ENCODE measurements around the gene GLCCI1. TPM values are rescaled to one million over a fixed set of nuclear protein-coding genes. Genes with fewer than 3 reads are reported as not detected.

GLCCI1 gene
- total and polyA plus RNA-seq, 11 donors, result 1.5 to 10.8 (median 6.3) TPM

GRCh38 chr7:7966141-7966734 is 2.4 kb upstream of the GLCCI1 start:
- Histone ChIP-seq H3K9me3 (no peaks in the 10 kb centered on the region), H3K27ac (no peak overlapping the region), H3K36me3 (no peaks in the 10 kb centered on the region), H3K27me3 (no peaks in the 10 kb centered on the region), H3K4me3 (no peak overlapping the region), H3K4me1 (peaks cover 0 to 20% (median 11%) of the 10 kb centered on the region in 12 donors)
- 51 to 72% (median 56%) methylated on average over 3 of the region's 3 CpGs for WGBS, 4 donors
- ATAC-seq, result no peak
- no peak for DNase-seq
- intact Hi-C loops (cut with DNase I), result loop anchor here in 5 of 10 donors (5.0 to 10.0 kb wide), 7 partner anchors 191 to 401 kb away; partner anchors contain the start of genes UMAD1 (in 2 of the 5) and MIOS (in 1 of the 5)
- TF ChIP-seq CTCF (IDR thresholded peaks at IDR 0.05) (no peak), POLR2A (IDR thresholded peaks at IDR 0.05) (no peak)

DNA sequence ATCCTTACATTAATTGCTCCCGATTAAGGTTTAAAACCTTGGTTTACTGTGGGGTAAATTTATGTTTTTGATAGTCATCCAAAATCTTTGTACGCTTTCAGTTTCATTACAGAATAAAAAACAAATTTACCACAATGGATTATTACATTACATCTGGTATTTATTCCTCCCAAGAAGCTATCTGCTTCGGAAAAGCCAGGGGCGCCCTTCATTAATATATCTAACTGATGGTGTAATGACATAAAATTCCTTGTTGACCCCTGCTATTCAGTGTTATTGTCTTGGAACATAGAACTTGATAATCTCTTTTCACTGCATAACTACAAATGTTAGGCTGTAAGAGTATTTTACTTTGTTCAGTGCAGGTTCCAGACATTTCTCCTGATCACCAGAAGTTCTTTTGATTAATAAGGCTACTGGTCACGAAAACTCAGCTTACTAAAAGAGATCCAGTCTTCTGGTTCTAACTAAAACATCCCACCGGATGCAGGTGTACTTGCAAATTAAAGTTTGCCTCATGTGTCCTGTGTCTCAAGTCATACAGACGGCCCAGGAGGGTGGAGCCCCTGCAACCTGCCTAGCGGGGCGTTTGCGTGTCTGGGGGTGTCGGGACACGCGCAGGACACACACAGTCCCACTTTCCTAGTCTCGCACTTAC is 581 bp upstream of the GLCCI1 start:
- TF ChIP-seq CTCF (IDR thresholded peaks at IDR 0.05) (peak in 1 of 12 donors; percentile 5), POLR2A (IDR thresholded peaks at IDR 0.05) (no peak)
- no peaks in the 10 kb centered on the region for H3K36me3 ChIP-seq
- peaks cover 0 to 26% (median 12%) of the 10 kb centered on the region in 12 donors for H3K4me1 ChIP-seq
- intact Hi-C loops (cut with DNase I), result loop anchor here in 5 of 10 donors (2.0 to 10.0 kb wide), 8 partner anchors 193 to 403 kb away; partner anchors contain the start of genes UMAD1 (in 3 of the 5) and MIOS (in 1 of the 5)
- no peak for DNase-seq
- H3K27me3 ChIP-seq, result no peaks in the 10 kb centered on the region
- peak overlapping the region in 11 of 12 donors; percentile 39 to 97 (median 91) for H3K27ac ChIP-seq
- H3K4me3 ChIP-seq, result peak overlapping the region; percentile 66 to 99 (median 91)
- H3K9me3 ChIP-seq, result no peaks in the 10 kb centered on the region
- WGBS, 4 donors, result 10 to 20% (median 10%) methylated on average over 10 to 14 of the region's 14 CpGs
- ATAC-seq, result no peak

DNA sequence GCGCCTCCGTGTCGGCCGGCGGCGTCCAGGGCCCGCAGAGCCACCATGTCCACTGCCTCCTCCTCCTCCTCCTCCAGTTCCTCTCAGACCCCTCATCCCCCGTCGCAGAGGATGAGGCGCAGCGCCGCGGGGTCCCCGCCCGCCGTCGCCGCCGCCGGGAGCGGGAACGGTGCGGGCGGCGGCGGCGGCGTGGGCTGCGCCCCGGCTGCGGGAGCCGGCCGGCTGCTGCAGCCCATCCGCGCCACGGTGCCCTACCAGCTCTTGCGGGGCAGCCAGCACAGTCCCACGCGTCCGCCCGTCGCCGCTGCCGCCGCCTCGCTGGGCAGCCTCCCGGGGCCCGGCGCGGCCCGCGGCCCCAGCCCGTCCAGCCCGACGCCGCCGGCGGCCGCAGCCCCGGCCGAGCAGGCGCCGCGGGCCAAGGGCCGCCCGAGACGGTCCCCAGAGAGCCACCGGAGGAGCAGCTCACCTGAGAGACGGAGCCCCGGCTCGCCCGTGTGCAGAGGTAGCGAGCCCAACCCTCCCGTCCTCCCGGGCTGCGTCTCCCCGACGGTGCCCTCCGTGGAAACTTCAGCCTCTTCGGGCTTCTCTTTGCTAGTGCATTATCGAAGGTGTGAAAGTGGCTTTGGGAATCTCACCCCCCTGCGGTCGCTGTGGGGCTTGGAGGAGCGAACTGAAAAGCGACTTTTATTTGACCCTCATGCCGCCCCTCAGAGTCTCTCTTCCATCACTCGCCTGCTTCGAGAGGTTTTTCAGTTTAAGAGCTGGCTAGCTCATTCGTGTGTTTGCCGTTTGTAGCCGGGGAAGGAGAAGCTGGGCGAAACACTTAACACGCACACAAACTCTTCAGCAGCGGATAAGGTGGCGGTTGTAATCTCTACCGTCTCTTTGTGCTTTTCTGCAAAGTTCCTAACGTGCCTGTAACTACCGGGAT is 975 bp downstream of the GLCCI1 start:
- ATAC-seq, result no peak
- peak overlapping the region; percentile 66 to 99 (median 91) for H3K4me3 ChIP-seq
- no peaks in the 10 kb centered on the region for H3K36me3 ChIP-seq
- 0 to 1% (median 1%) methylated on average over 36 to 98 of the region's 98 CpGs for WGBS, 4 donors
- no peaks in the 10 kb centered on the region for H3K9me3 ChIP-seq
- peaks cover 0 to 26% (median 12%) of the 10 kb centered on the region in 12 donors for H3K4me1 ChIP-seq
- H3K27me3 ChIP-seq, result no peaks in the 10 kb centered on the region
- peak; percentile 25 to 70 (median 36) for DNase-seq
- intact Hi-C loops (cut with DNase I), result loop anchor here in 6 of 10 donors (2.0 to 10.0 kb wide), 10 partner anchors 195 to 405 kb away; partner anchors contain the start of genes UMAD1 (in 3 of the 6) and MIOS (in 1 of the 6)
- H3K27ac ChIP-seq, result peak overlapping the region in 11 of 12 donors; percentile 89 to 98 (median 94)
- TF ChIP-seq POLR2A (IDR thresholded peaks at IDR 0.05) (no peak), CTCF (IDR thresholded peaks at IDR 0.05) (peak in 3 of 12 donors; percentile 5 to 10 (median 10))
